HepG2 (cell line): Measurements from ENCODE around the gene LSM6. TPM values are rescaled to one million over a fixed set of nuclear protein-coding genes. Genes with fewer than 3 reads are reported as not detected.

ENCODE experiments used
- ATAC-seq: fragments of 200-7000 bp; cut with Tn5 transposase; 3 replicates; pipeline ENCODE4 v1.9.1; 2020; ENCODE audit warnings: mild to moderate bottlenecking, moderate library complexity
- BruUV-seq: library from RNA; stranded (reverse); fragments of 400-500 nt; replicated peaks from 2 replicates; lab custom pipeline; 2021; lab: Mats Ljungman, UMichigan
- CTCF ChIA-PET: fragments of 300-600 bp; formaldehyde crosslinking; extraction: SDS; loops from one replicate; lab custom pipeline; 2021; ENCODE audit warnings: low total read pairs, inconsistent platforms, low intra/inter-chr PET ratio; lab: Yijun Ruan, JAX
- POLR2A ChIA-PET: fragments of 350-600 bp; sonication (Branson Sonifier 250); formaldehyde crosslinking; loops from one replicate; lab custom pipeline; 2020; ENCODE audit warnings: antibody characterized with exemption, inconsistent platforms; lab: Yijun Ruan, JAX
- DNase-seq: peaks from one replicate; pipeline ENCODE4 v3.0.0-alpha.2; 2015; ENCODE audit warnings: low spot score
- FAIRE-seq: peaks from 3 replicates; lab custom pipeline; 2011; peaks lifted over from hg19 to GRCh38; lab: Jason Lieb, UNC
- H2AFZ ChIP-seq: one replicate; pipeline ENCODE4 v1.6.1; 2011; ENCODE audit warnings: low read length, inconsistent platforms
- H3K27ac ChIP-seq: fragments of 300-600 bp; 3 replicates; pipeline ENCODE4 v1.8.0; 2011; ENCODE audit warnings: mixed run types, mild to moderate bottlenecking, mixed read lengths, low read length, inconsistent platforms; ENCODE audit not compliant: insufficient read depth; ENCODE audit errors: extremely low read length
- H3K27me3 ChIP-seq, 2 experiments: fragments of 200-600 bp in 1 of 2; 2 replicates in 1 of 2; 3 replicates in 1 of 2; pipeline versions ENCODE4 v1.6.0 to v1.8.0; 2011; ENCODE audit warnings: low read length in 2 of 2, mild to moderate bottlenecking in 2 of 2, moderate library complexity in 2 of 2, inconsistent platforms in 1 of 2; ENCODE audit not compliant: insufficient read depth in 2 of 2, control insufficient read depth in 1 of 2
- H3K36me3 ChIP-seq, 2 experiments: fragments of 200-600 bp in 1 of 2; replicated peaks in 1 of 2; 2 replicates in 1 of 2; 3 replicates in 1 of 2; pipeline versions ENCODE4 v1.5.1 to v1.8.0; 2011; ENCODE audit warnings: low read length in 2 of 2, inconsistent platforms in 1 of 2; ENCODE audit not compliant: insufficient read depth in 2 of 2, control insufficient read depth in 1 of 2
- H3K4me1 ChIP-seq: 2 replicates; pipeline ENCODE4 v1.5.1; 2012; ENCODE audit warnings: low read length, inconsistent platforms; ENCODE audit not compliant: insufficient read depth
- H3K4me2 ChIP-seq: 2 replicates; pipeline ENCODE4 v1.6.0; 2011; ENCODE audit warnings: low read depth, low read length, inconsistent platforms
- H3K4me3 ChIP-seq, 3 experiments: fragments of 200-600 bp in 1 of 3; sonication (generic), shearing (Covaris generic) in 1 of 3; replicated peaks in 1 of 3; 2 replicates each; pipeline ENCODE4 v1.5.1; 2011 to 2016; ENCODE audit warnings: low read length in 3 of 3, inconsistent platforms in 2 of 3, low read depth in 2 of 3, mild to moderate bottlenecking in 2 of 3, control low read depth in 1 of 3, mixed read lengths in 1 of 3; ENCODE audit not compliant: insufficient read depth in 1 of 3
- H3K79me2 ChIP-seq: one replicate; pipeline ENCODE4 v1.6.1; 2011; ENCODE audit warnings: low read length, inconsistent platforms; ENCODE audit not compliant: insufficient read depth
- H3K9ac ChIP-seq: 2 replicates; pipeline ENCODE4 v1.6.0; 2011; ENCODE audit warnings: mild to moderate bottlenecking, low read depth, low read length, inconsistent platforms; ENCODE audit not compliant: insufficient read depth
- H3K9me3 ChIP-seq: 2 replicates; pipeline ENCODE4 v1.5.1; 2012; ENCODE audit warnings: mild to moderate bottlenecking, low read length
- H4K20me1 ChIP-seq: 2 replicates; pipeline ENCODE4 v1.6.0; 2011; ENCODE audit warnings: inconsistent platforms, mild to moderate bottlenecking, low read length, moderate library complexity; ENCODE audit not compliant: insufficient read depth
- BCL3 ChIP-seq: sonication (generic); formaldehyde crosslinking; IDR thresholded peaks from 2 replicates; pipeline ENCODE4 v1.5.1; 2020; ENCODE audit warnings: mild to moderate bottlenecking, missing genetic modification reagents, moderate library complexity
- CERS6 ChIP-seq: sonication (generic); formaldehyde crosslinking; IDR thresholded peaks from 2 replicates; pipeline ENCODE4 v1.5.0; 2020; ENCODE audit warnings: missing genetic modification reagents
- ETV6 ChIP-seq: sonication (generic); formaldehyde crosslinking; conservative IDR thresholded peaks from 2 replicates; pipeline ENCODE4 v1.4.0; 2020; ENCODE audit warnings: missing genetic modification reagents
- KLF12 ChIP-seq: sonication (generic); formaldehyde crosslinking; IDR thresholded peaks from 2 replicates; pipeline ENCODE4 v1.4.0; 2020; ENCODE audit warnings: missing genetic modification reagents, borderline replicate concordance
- SMAD1 ChIP-seq: sonication (generic); formaldehyde crosslinking; IDR thresholded peaks from 2 replicates; pipeline ENCODE4 v1.4.0; 2020; ENCODE audit warnings: missing genetic modification reagents, low read depth, mild to moderate bottlenecking, borderline replicate concordance
- TBX2 ChIP-seq: sonication (generic); formaldehyde crosslinking; IDR thresholded peaks from 2 replicates; pipeline ENCODE4 v1.5.0; 2020; ENCODE audit warnings: missing genetic modification reagents, mild to moderate bottlenecking, borderline replicate concordance
- U2AF1 ChIP-seq: fragments of 200-400 bp; formaldehyde crosslinking; optimal IDR thresholded peaks from 2 replicates; pipeline ENCODE3; 2017; ENCODE audit warnings: mild to moderate bottlenecking, low read depth, low read length
- ZNF44 ChIP-seq: sonication (generic); formaldehyde crosslinking; IDR thresholded peaks from 2 replicates; pipeline ENCODE4 v1.5.1; 2020; ENCODE audit warnings: mild to moderate bottlenecking, missing genetic modification reagents
- ZNF644 ChIP-seq: IDR thresholded peaks from 2 replicates; pipeline ENCODE4 v1.6.1; 2016; ENCODE audit warnings: low read depth
- ZNF710 ChIP-seq: sonication (generic); formaldehyde crosslinking; IDR thresholded peaks from 2 replicates; pipeline ENCODE4 v1.5.0; 2020; ENCODE audit warnings: mild to moderate bottlenecking, missing genetic modification reagents, borderline replicate concordance
- WGBS: methylation state at CpG from one replicate; pipeline ENCODE4 v1.1.6; 2017; ENCODE audit warnings: low lambda C conversion rate; 5-methylcytosine and 5-hydroxymethylcytosine counted together
- in situ Hi-C: cut with HindIII; loops from 2 replicates; pipeline ENCODE4 v1.10.0; 2017; ENCODE audit warnings: low pct_unique_long_range_greater_than_20kb; ENCODE audit not compliant: extremely low pct_ligation_motif_present
- intact Hi-C: fragments of 100-400 bp; cut with micrococcal nuclease; formaldehyde crosslinking; loops from one replicate; pipeline ENCODE4 v1.10.0; 2022; ENCODE audit not compliant: unreplicated experiment
- polyA plus RNA-seq, 8 experiments: library from polyadenylated mRNA; depleted of rRNA in 3 of 8; stranded (reverse) in 7 of 8; unstranded in 1 of 8; fragments of >200 nt; fragmentation: Illumina TruSeq in 4 of 8; extraction: Trizol in 4 of 8; gene quantifications; 2 replicates each; pipeline versions ENCODE4 v1.2.1 to v1.2.3, GENCODE V29; 2011 to 2016; ENCODE audit warnings: low read depth in 4 of 8, missing spikeins in 1 of 8, mixed read lengths in 1 of 8; ENCODE audit not compliant: insufficient read depth in 1 of 8
- total RNA-seq, 5 experiments: library from RNA; depleted of rRNA; stranded (reverse); fragments of >200 nt; fragmentation: Illumina TruSeq; extraction: Trizol; gene quantifications; 2 replicates each; pipeline ENCODE4 v1.2.3, GENCODE V29; 2016; ENCODE audit warnings: low read depth in 1 of 5
- TF ChIP-seq, protein P1 (sequence below): sonication (generic); formaldehyde crosslinking; IDR thresholded peaks from 2 replicates; pipeline ENCODE4 v1.5.0; 2020; ENCODE audit warnings: missing genetic modification reagents
- TF ChIP-seq, protein P2 (sequence below): sonication (generic); formaldehyde crosslinking; IDR thresholded peaks from 2 replicates; pipeline ENCODE4 v1.8.0; 2022; ENCODE audit warnings: mild to moderate bottlenecking, missing genetic modification reagents, moderate library complexity

Gene LSM6
- total and polyA plus RNA-seq, 2 of the 13 experiments (the other 11 are each of a cell fraction or from before 2014, with no cell fraction given) = 14.6 to 83.3 TPM

- no peaks in the 10 kb centered on the region; the same call in 1 of the 2 replicates for H4K20me1 ChIP-seq
- H3K27ac ChIP-seq = no peak overlapping the region
- in situ Hi-C loops = no loop called here
- no peak overlapping the region for H2AFZ ChIP-seq
- DNase-seq = no peak
- H3K4me3 ChIP-seq = no peak overlapping the region
- no peaks in the 10 kb centered on the region for H3K79me2 ChIP-seq
- TF ChIP-seq KLF12 (CRISPR knock-in tag) (no peak), TBX2 (no peak), ZNF710 (CRISPR knock-in tag) (no peak), ZNF44 (CRISPR knock-in tag) (no peak), ETV6 (no peak), U2AF1 (no peak), SMAD1 (CRISPR knock-in tag) (no peak), ZNF644 (CRISPR knock-in tag) (no peak), BCL3 (CRISPR knock-in tag) (no peak), CERS6 (CRISPR knock-in tag) (no peak)
- TF ChIP-seq, protein P1, sequence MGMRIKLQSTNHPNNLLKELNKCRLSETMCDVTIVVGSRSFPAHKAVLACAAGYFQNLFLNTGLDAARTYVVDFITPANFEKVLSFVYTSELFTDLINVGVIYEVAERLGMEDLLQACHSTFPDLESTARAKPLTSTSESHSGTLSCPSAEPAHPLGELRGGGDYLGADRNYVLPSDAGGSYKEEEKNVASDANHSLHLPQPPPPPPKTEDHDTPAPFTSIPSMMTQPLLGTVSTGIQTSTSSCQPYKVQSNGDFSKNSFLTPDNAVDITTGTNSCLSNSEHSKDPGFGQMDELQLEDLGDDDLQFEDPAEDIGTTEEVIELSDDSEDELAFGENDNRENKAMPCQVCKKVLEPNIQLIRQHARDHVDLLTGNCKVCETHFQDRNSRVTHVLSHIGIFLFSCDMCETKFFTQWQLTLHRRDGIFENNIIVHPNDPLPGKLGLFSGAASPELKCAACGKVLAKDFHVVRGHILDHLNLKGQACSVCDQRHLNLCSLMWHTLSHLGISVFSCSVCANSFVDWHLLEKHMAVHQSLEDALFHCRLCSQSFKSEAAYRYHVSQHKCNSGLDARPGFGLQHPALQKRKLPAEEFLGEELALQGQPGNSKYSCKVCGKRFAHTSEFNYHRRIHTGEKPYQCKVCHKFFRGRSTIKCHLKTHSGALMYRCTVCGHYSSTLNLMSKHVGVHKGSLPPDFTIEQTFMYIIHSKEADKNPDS (CRISPR knock-in tag) = no peak
- TF ChIP-seq, protein P2, sequence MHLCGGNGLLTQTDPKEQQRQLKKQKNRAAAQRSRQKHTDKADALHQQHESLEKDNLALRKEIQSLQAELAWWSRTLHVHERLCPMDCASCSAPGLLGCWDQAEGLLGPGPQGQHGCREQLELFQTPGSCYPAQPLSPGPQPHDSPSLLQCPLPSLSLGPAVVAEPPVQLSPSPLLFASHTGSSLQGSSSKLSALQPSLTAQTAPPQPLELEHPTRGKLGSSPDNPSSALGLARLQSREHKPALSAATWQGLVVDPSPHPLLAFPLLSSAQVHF (CRISPR knock-in tag) = no peak
- TF ChIP-seq, all 625 proteins: peak for 0
- no peak overlapping the region for H3K4me2 ChIP-seq
- ChIA-PET CTCF (no interaction called here), POLR2A (no interaction called here)
- no peaks in the 10 kb centered on the region for H3K9me3 ChIP-seq
- ATAC-seq (no peak), FAIRE-seq (no peak)
- H3K27me3 ChIP-seq = no peaks in the 10 kb centered on the region
- H3K9ac ChIP-seq = no peak overlapping the region
- no peaks in the 10 kb centered on the region for H3K4me1 ChIP-seq
- BruUV-seq = no TSS peak
- intact Hi-C loops = no loop called here
- 94% methylated on average over 4 of the region's 4 CpGs for whole genome bisulfite sequencing
- H3K36me3 ChIP-seq = peaks cover 9 to 47% of the 10 kb centered on the region in 2 experiments
Measured at GRCh38 chr4:146186041-146186440, 10.5 kb downstream of the LSM6 start.
